ENCODE data around the gene ZNF532. TPM values are rescaled to one million over a fixed set of nuclear protein-coding genes. Genes with fewer than 3 reads are reported as not detected.

Gene ZNF532
- total RNA-seq, 1 experiment from 2014 or later = 49.8 TPM

DNA sequence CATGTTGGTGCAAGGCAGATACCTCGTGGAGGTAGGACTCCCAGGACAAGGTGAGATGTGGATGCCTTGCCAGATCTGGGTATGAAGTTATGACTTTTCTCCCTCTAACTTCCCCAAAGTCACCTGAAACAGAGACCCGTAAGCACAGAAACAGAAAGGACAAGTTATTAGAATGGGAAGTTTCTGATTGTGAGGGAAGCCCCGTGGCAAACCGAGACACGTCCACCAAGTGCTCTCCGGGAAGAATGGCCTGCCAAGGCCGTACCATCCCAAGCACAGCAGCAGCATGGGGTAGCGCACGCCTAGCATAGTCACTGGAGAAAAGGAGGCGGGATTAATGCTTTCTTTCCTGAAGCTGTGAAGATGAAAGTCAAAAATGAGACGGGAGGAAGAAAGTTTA, 110.6 kb downstream of the ZNF532 start:
- DNase-seq (ENCODE audit: low read depth, low spot score) = no peak
- H3K4me3 ChIP-seq (ENCODE audit: low read depth in 2 of 2, low read length in 2 of 2) = no peak overlapping the region
- no peaks in the 10 kb centered on the region for H3K9me3 ChIP-seq (ENCODE audit: control insufficient read depth, insufficient read depth, low read depth, low read length)
- no peak overlapping the region; the same call in 1 of the 2 replicates for H3K27ac ChIP-seq (ENCODE audit: low read length)
- TF ChIP-seq POLR2AphosphoS5 (IDR thresholded peaks at IDR 0.05; ENCODE audit: low read depth, low read length) = no peak
- TF ChIP-seq TCF7L2 (IDR thresholded peaks at IDR 0.05; ENCODE audit: low read depth, low read length) = no peak
- TF ChIP-seq, protein P1, sequence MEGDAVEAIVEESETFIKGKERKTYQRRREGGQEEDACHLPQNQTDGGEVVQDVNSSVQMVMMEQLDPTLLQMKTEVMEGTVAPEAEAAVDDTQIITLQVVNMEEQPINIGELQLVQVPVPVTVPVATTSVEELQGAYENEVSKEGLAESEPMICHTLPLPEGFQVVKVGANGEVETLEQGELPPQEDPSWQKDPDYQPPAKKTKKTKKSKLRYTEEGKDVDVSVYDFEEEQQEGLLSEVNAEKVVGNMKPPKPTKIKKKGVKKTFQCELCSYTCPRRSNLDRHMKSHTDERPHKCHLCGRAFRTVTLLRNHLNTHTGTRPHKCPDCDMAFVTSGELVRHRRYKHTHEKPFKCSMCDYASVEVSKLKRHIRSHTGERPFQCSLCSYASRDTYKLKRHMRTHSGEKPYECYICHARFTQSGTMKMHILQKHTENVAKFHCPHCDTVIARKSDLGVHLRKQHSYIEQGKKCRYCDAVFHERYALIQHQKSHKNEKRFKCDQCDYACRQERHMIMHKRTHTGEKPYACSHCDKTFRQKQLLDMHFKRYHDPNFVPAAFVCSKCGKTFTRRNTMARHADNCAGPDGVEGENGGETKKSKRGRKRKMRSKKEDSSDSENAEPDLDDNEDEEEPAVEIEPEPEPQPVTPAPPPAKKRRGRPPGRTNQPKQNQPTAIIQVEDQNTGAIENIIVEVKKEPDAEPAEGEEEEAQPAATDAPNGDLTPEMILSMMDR (IDR thresholded peaks at IDR 0.05) = no peak
- TF ChIP-seq SIN3A (IDR thresholded peaks at IDR 0.05; ENCODE audit: borderline replicate concordance, insufficient read depth, low read depth, low read length) = no peak
- TF ChIP-seq, protein P2, sequence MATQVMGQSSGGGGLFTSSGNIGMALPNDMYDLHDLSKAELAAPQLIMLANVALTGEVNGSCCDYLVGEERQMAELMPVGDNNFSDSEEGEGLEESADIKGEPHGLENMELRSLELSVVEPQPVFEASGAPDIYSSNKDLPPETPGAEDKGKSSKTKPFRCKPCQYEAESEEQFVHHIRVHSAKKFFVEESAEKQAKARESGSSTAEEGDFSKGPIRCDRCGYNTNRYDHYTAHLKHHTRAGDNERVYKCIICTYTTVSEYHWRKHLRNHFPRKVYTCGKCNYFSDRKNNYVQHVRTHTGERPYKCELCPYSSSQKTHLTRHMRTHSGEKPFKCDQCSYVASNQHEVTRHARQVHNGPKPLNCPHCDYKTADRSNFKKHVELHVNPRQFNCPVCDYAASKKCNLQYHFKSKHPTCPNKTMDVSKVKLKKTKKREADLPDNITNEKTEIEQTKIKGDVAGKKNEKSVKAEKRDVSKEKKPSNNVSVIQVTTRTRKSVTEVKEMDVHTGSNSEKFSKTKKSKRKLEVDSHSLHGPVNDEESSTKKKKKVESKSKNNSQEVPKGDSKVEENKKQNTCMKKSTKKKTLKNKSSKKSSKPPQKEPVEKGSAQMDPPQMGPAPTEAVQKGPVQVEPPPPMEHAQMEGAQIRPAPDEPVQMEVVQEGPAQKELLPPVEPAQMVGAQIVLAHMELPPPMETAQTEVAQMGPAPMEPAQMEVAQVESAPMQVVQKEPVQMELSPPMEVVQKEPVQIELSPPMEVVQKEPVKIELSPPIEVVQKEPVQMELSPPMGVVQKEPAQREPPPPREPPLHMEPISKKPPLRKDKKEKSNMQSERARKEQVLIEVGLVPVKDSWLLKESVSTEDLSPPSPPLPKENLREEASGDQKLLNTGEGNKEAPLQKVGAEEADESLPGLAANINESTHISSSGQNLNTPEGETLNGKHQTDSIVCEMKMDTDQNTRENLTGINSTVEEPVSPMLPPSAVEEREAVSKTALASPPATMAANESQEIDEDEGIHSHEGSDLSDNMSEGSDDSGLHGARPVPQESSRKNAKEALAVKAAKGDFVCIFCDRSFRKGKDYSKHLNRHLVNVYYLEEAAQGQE (IDR thresholded peaks at IDR 0.05; ENCODE audit: insufficient read depth in 1 of 2, low read depth in 2 of 2, low read length in 1 of 2) = no peak
- in situ Hi-C loops (cut with HindIII; ENCODE audit: low pct_unique_long_range_greater_than_20kb, low sequenced_read_pairs) = no loop called here
- ChIA-PET POLR2A (no interaction called here), CTCF (no interaction called here)
- no peak for ATAC-seq
- no peaks in the 10 kb centered on the region for H3K36me3 ChIP-seq (ENCODE audit: control insufficient read depth, insufficient read depth, low read length)
- H3K27me3 ChIP-seq (ENCODE audit: control insufficient read depth, insufficient read depth, low read length) = no peaks in the 10 kb centered on the region
- no peaks in the 10 kb centered on the region; the same call in 1 of the 2 replicates for H3K4me1 ChIP-seq (ENCODE audit: control insufficient read depth, insufficient read depth, low read length)
- BruUV-seq (replicated peaks) = no TSS peak
- intact Hi-C loops (cut with micrococcal nuclease; ENCODE audit: unreplicated experiment) = no loop called here

DNA sequence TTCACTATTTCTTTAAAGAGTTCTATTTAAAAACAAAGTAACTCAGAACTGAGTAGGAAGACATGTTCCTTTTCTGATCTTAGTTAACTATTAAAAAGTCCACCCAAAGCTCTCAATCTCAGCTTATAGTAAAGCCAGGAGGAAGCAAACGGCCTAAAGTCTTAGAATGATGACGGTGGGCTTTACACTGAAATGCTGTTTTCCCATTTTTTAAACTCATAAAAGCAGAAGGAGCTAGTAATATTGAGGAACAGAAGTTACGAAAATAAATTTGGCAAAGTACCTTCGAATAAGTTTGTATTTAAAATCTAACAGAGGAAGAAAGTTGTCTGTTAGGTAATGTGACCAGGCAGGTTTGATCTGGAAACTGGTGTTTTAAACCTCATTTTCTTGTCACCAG, 111.1 kb downstream of the ZNF532 start:
- Histone ChIP-seq H3K4me1 (ENCODE audit: control insufficient read depth, insufficient read depth, low read length) (no peaks in the 10 kb centered on the region; the same call in 1 of the 2 replicates), H3K36me3 (ENCODE audit: control insufficient read depth, insufficient read depth, low read length) (no peaks in the 10 kb centered on the region), H3K27ac (ENCODE audit: low read length) (no peak overlapping the region), H3K4me3 (ENCODE audit: low read depth in 2 of 2, low read length in 2 of 2) (no peak overlapping the region), H3K27me3 (ENCODE audit: control insufficient read depth, insufficient read depth, low read length) (no peaks in the 10 kb centered on the region), H3K9me3 (ENCODE audit: control insufficient read depth, insufficient read depth, low read depth, low read length) (no peaks in the 10 kb centered on the region)
- TF ChIP-seq POLR2AphosphoS5 (IDR thresholded peaks at IDR 0.05; ENCODE audit: low read depth, low read length) (no peak), TCF7L2 (IDR thresholded peaks at IDR 0.05; ENCODE audit: low read depth, low read length) (no peak), SIN3A (IDR thresholded peaks at IDR 0.05; ENCODE audit: borderline replicate concordance, insufficient read depth, low read depth, low read length) (no peak)
- TF ChIP-seq, protein P1 (IDR thresholded peaks at IDR 0.05) = no peak
- TF ChIP-seq, protein P2 (IDR thresholded peaks at IDR 0.05; ENCODE audit: insufficient read depth in 1 of 2, low read depth in 2 of 2, low read length in 1 of 2) = no peak
- POLR2A ChIA-PET = no interaction called here
- no peak for ATAC-seq
- intact Hi-C loops (cut with micrococcal nuclease; ENCODE audit: unreplicated experiment) = no loop called here
- DNase-seq (ENCODE audit: low read depth, low spot score) = no peak
- no TSS peak for BruUV-seq (replicated peaks)
- CTCF ChIA-PET = no interaction called here
- in situ Hi-C loops (cut with HindIII; ENCODE audit: low pct_unique_long_range_greater_than_20kb, low sequenced_read_pairs) = no loop called here
